B cell (primary cell): Measurements from ENCODE around the gene CORO1C. TPM values are rescaled to one million over a fixed set of nuclear protein-coding genes. Genes with fewer than 3 reads are reported as not detected.

Experiments
- ATAC-seq: fragments of 200-7000 bp; cut with Tn5 transposase; one replicate; pipeline ENCODE4 v1.10.0; 2021; ENCODE audit warnings: low read depth, mild to moderate bottlenecking, moderate number of reproducible peaks, moderate library complexity
- CTCF ChIA-PET: fragments of 350-600 bp; sonication (Branson Sonifier 250); formaldehyde crosslinking; loops from one replicate; lab custom pipeline; 2021; ENCODE audit warnings: antibody characterized with exemption, inconsistent platforms; lab: Charles Lee
- POLR2A ChIA-PET: fragments of 350-600 bp; sonication (Branson Sonifier 250); formaldehyde crosslinking; loops from one replicate; lab custom pipeline; 2021; ENCODE audit warnings: antibody characterized with exemption; lab: Charles Lee
- DNase-seq: peaks from one replicate; pipeline ENCODE4 v3.0.0; 2013
- H2AFZ ChIP-seq: 2 replicates; pipeline ENCODE4 v1.6.1; 2012; ENCODE audit warnings: mild to moderate bottlenecking, low read depth, low read length; ENCODE audit not compliant: insufficient read depth, poor library complexity, severe bottlenecking
- H3K27ac ChIP-seq, 2 donors: 1 replicate in 1 of 2; 2 replicates in 1 of 2; pipeline ENCODE4 v1.5.1; 2012 to 2013; ENCODE audit warnings: low read length in 2 of 2, mild to moderate bottlenecking in 2 of 2, moderate library complexity in 1 of 2
- H3K27me3 ChIP-seq, 4 experiments: fragments of 200-600 bp in 1 of 4; sonication (generic) in 1 of 4; replicated peaks in 1 of 4; 1 replicate in 2 of 4; 2 replicates in 2 of 4; pipeline versions ENCODE4 v1.6.1 to v1.7.0; 2013 to 2016; ENCODE audit warnings: low read length in 3 of 4, mild to moderate bottlenecking in 2 of 4, mixed read lengths in 1 of 4, moderate library complexity in 1 of 4; ENCODE audit not compliant: insufficient read depth in 4 of 4, control insufficient read depth in 3 of 4; ENCODE audit errors: control extremely low read depth in 1 of 4
- H3K36me3 ChIP-seq, 2 experiments: replicated peaks in 1 of 2; 1 replicate in 1 of 2; 2 replicates in 1 of 2; pipeline versions ENCODE4 v1.6.1 to v1.7.1; 2013; ENCODE audit warnings: low read length in 1 of 2; ENCODE audit not compliant: insufficient read depth in 2 of 2, control insufficient read depth in 1 of 2; ENCODE audit errors: control extremely low read depth in 1 of 2, extremely low read depth in 1 of 2
- H3K4me1 ChIP-seq, 2 donors: fragments of 200-600 bp in 1 of 2; sonication (generic) in 1 of 2; 1 replicate in 1 of 2; 2 replicates in 1 of 2; pipeline versions ENCODE4 v1.5.1 to v1.6.1; 2013 to 2017; ENCODE audit warnings: low read length in 2 of 2; ENCODE audit not compliant: control insufficient read depth in 2 of 2, insufficient read depth in 2 of 2
- H3K4me2 ChIP-seq: replicated peaks from 2 replicates; pipeline ENCODE3; 2012; ENCODE audit warnings: mild to moderate bottlenecking, low read depth, low read length; ENCODE audit not compliant: poor library complexity, severe bottlenecking
- H3K4me3 ChIP-seq, 5 experiments: fragments of 200-600 bp in 1 of 5; sonication (generic) in 1 of 5; 1 replicate in 3 of 5; 2 replicates in 2 of 5; pipeline versions ENCODE4 v1.5.1 to v1.7.0; 2011 to 2016; ENCODE audit warnings: low read length in 4 of 5, mild to moderate bottlenecking in 4 of 5, low read depth in 2 of 5, control low read depth in 1 of 5, moderate library complexity in 1 of 5; ENCODE audit not compliant: insufficient read depth in 1 of 5; ENCODE audit errors: control extremely low read depth in 1 of 5, extremely low read depth in 1 of 5
- H3K79me2 ChIP-seq: fragments of 200-600 bp; sonication (generic); one replicate; pipeline ENCODE4 v1.6.0; 2016; ENCODE audit warnings: low read length; ENCODE audit not compliant: control insufficient read depth, insufficient read depth
- H3K9ac ChIP-seq: fragments of 200-600 bp; sonication (generic); 2 replicates; pipeline ENCODE4 v1.6.1; 2017; ENCODE audit warnings: mild to moderate bottlenecking, low read length, moderate library complexity
- H3K9me3 ChIP-seq, 3 donors: one replicate each; pipeline versions ENCODE4 v1.6.1 to v1.7.1; 2013; ENCODE audit warnings: low read length in 2 of 3; ENCODE audit not compliant: control insufficient read depth in 2 of 3, insufficient read depth in 1 of 3; ENCODE audit errors: control extremely low read depth in 1 of 3
- H4K20me1 ChIP-seq: 2 replicates; pipeline ENCODE4 v1.6.0; 2012; ENCODE audit warnings: mild to moderate bottlenecking, low read length; ENCODE audit not compliant: insufficient read depth, control insufficient read depth, poor library complexity, severe bottlenecking
- H3K27ac Mint-ChIP-seq: one replicate; pipeline ENCODE4 v1.8.0; 2021; ENCODE audit warnings: mixed read lengths
- H3K27me3 Mint-ChIP-seq: one replicate; pipeline ENCODE4 v1.8.0; 2021; ENCODE audit warnings: mixed read lengths
- H3K4me1 Mint-ChIP-seq: one replicate; pipeline ENCODE4 v1.8.0; 2021; ENCODE audit warnings: mixed read lengths
- H3K4me3 Mint-ChIP-seq: one replicate; pipeline ENCODE4 v1.8.0; 2021; ENCODE audit warnings: mixed read lengths
- H3K9me3 Mint-ChIP-seq: one replicate; pipeline ENCODE4 v1.8.0; 2022; ENCODE audit warnings: mixed read lengths; ENCODE audit not compliant: insufficient read depth
- CTCF ChIP-seq: fragments of 200-600 bp; IDR thresholded peaks from one replicate; pipeline ENCODE4 v1.8.0; 2022; ENCODE audit warnings: antibody characterized with exemption, mild to moderate bottlenecking
- EZH2 ChIP-seq: IDR thresholded peaks from 2 replicates; pipeline ENCODE4 v1.6.1; 2012; ENCODE audit warnings: borderline replicate concordance, low read depth, mild to moderate bottlenecking, moderate library complexity, low read length; ENCODE audit not compliant: insufficient read depth, poor library complexity, severe bottlenecking
- WGBS: methylation state at CpG from one replicate; pipeline ENCODE4 v1.1.5; 2013; ENCODE audit warnings: missing lambda C conversion rate; ENCODE audit not compliant: insufficient coverage; 5-methylcytosine and 5-hydroxymethylcytosine counted together
- intact Hi-C: fragments of 100-400 bp; cut with micrococcal nuclease; formaldehyde crosslinking; loops from one replicate; pipeline ENCODE4 v1.10.0; 2022
- polyA plus RNA-seq: library from polyadenylated mRNA; depleted of rRNA; stranded (reverse); fragments of >200 nt; gene quantifications from 2 replicates; pipeline ENCODE4 v1.2.3, GENCODE V29; 2012
- total RNA-seq, 2 donors: library from RNA; stranded (reverse); fragments of 120-200 nt in 1 of 2; gene quantifications; 1 replicate in 1 of 2; 2 replicates in 1 of 2; pipeline versions ENCODE4 v1.2.3 to v1.2.4, GENCODE V29; 2013 to 2022

CORO1C gene
- total and polyA plus RNA-seq, 2 donors (not counting 1 experiment from before 2014, with no cell fraction given), result 19.2 to 68.0 TPM

GRCh38 chr12:108722992-108723766 lies 8.1 kb downstream of the CORO1C start:
- Mint-ChIP-seq H3K4me3 (no peak overlapping the region), H3K27ac (no peak overlapping the region), H3K9me3 (no peaks in the 10 kb centered on the region), H3K27me3 (no peaks in the 10 kb centered on the region), H3K4me1 (peaks cover 55% of the 10 kb centered on the region)
- no peaks in the 10 kb centered on the region for H3K27me3 ChIP-seq
- H3K4me2 ChIP-seq, result no peak overlapping the region
- peaks cover 7 to 17% of the 10 kb centered on the region in 2 donors for H3K4me1 ChIP-seq
- H3K9ac ChIP-seq, result no peak overlapping the region
- ATAC-seq, result no peak
- no peak overlapping the region for H2AFZ ChIP-seq
- WGBS, result 78% methylated on average over 3 of the region's 5 CpGs
- H3K9me3 ChIP-seq, result no peaks in the 10 kb centered on the region
- H3K79me2 ChIP-seq, result peaks cover 78% of the 10 kb centered on the region
- no peak for TF ChIP-seq CTCF
- TF ChIP-seq EZH2, result no peak
- intact Hi-C loops, result no loop called here
- H3K27ac ChIP-seq, result no peak overlapping the region
- H4K20me1 ChIP-seq, result peaks cover 23% of the 10 kb centered on the region
- no peak overlapping the region for H3K4me3 ChIP-seq
- H3K36me3 ChIP-seq, result no peaks in the 10 kb centered on the region
- ChIA-PET CTCF (interaction anchor here (1.2 kb wide), 1 partner anchor 105 kb away, joined by 5 read pairs; no protein-coding TSS in a partner anchor), POLR2A (interaction anchor here (0.5 kb wide), 1 partner anchor 76 kb away, joined by 10 read pairs; no protein-coding TSS in a partner anchor)
- DNase-seq, result no peak

GRCh38 chr12:108722463-108722862 lies 8.9 kb downstream of the CORO1C start:
- TF ChIP-seq CTCF (no peak), EZH2 (no peak)
- no peak overlapping the region for H3K9ac ChIP-seq
- no peak overlapping the region for H3K4me3 Mint-ChIP-seq
- H3K4me2 ChIP-seq, result no peak overlapping the region
- no peak overlapping the region for H3K27ac ChIP-seq
- ChIA-PET CTCF (interaction anchor here (1.2 kb wide), 1 partner anchor 104 kb away, joined by 5 read pairs; no protein-coding TSS in a partner anchor), POLR2A (no interaction called here)
- H2AFZ ChIP-seq, result no peak overlapping the region
- H3K79me2 ChIP-seq, result peaks cover 77% of the 10 kb centered on the region
- H3K27me3 ChIP-seq, result no peaks in the 10 kb centered on the region
- no peak overlapping the region for H3K27ac Mint-ChIP-seq
- no peaks in the 10 kb centered on the region for H3K9me3 Mint-ChIP-seq
- H4K20me1 ChIP-seq, result peaks cover 18% of the 10 kb centered on the region
- no peaks in the 10 kb centered on the region for H3K27me3 Mint-ChIP-seq
- DNase-seq (no peak), ATAC-seq (no peak)
- H3K4me1 ChIP-seq, result peaks cover 7 to 17% of the 10 kb centered on the region in 2 donors
- intact Hi-C loops, result no loop called here
- no CpG with 5 or more reads among the region's 1 CpG for WGBS
- peaks cover 51% of the 10 kb centered on the region for H3K4me1 Mint-ChIP-seq
- H3K36me3 ChIP-seq, result no peaks in the 10 kb centered on the region
- H3K4me3 ChIP-seq, result no peak overlapping the region
- no peaks in the 10 kb centered on the region for H3K9me3 ChIP-seq
